Neural progenitor cell (in vitro differentiated cells): Measurements from ENCODE around the gene C1QTNF1. TPM values are rescaled to one million over a fixed set of nuclear protein-coding genes. Genes with fewer than 3 reads are reported as not detected.

ENCODE experiments used
- DNase-seq: peaks from one replicate; pipeline ENCODE4 v3.0.0-alpha.2; 2016; ENCODE audit warnings: low spot score
- H2AFZ ChIP-seq: fragments of 200-600 bp; sonication (generic); replicated peaks from 2 replicates; pipeline ENCODE4 v1.6.1; 2016; ENCODE audit warnings: antibody characterized with exemption
- H3F3A ChIP-seq: fragments of 200-600 bp; sonication (generic); 2 replicates; pipeline ENCODE4 v1.6.1; 2016; ENCODE audit warnings: antibody characterized with exemption, low read depth
- H3K27ac ChIP-seq: fragments of 200-600 bp; sonication (generic); 2 replicates; pipeline ENCODE4 v1.5.1; 2016; ENCODE audit warnings: mild to moderate bottlenecking
- H3K27me3 ChIP-seq: fragments of 200-600 bp; sonication (generic); 2 replicates; pipeline ENCODE4 v1.6.1; 2016; ENCODE audit warnings: mild to moderate bottlenecking, moderate library complexity
- H3K36me3 ChIP-seq: fragments of 200-600 bp; sonication (generic); 2 replicates; pipeline ENCODE4 v1.5.1; 2016
- H3K4me1 ChIP-seq: fragments of 200-600 bp; sonication (generic); 2 replicates; pipeline ENCODE4 v1.6.1; 2016; ENCODE audit warnings: mixed run types
- H3K4me2 ChIP-seq: fragments of 200-600 bp; sonication (generic); 2 replicates; pipeline ENCODE4 v1.6.1; 2016
- H3K4me3 ChIP-seq: fragments of 200-600 bp; sonication (generic); 2 replicates; pipeline ENCODE4 v1.5.1; 2016
- H3K79me2 ChIP-seq: fragments of 200-600 bp; sonication (generic); 2 replicates; pipeline ENCODE4 v1.6.1; 2016; ENCODE audit warnings: low read depth
- H3K9ac ChIP-seq: fragments of 200-600 bp; sonication (generic); 2 replicates; pipeline ENCODE4 v1.6.1; 2016
- H3K9me3 ChIP-seq: fragments of 200-600 bp; sonication (generic); 2 replicates; pipeline ENCODE4 v1.5.1; 2016; ENCODE audit warnings: low read depth
- H4K20me1 ChIP-seq: fragments of 200-600 bp; sonication (generic); 2 replicates; pipeline ENCODE4 v1.6.1; 2016; ENCODE audit warnings: low read depth
- H3K27ac Mint-ChIP-seq: 3 replicates; pipeline ENCODE4 v1.8.0; 2021; ENCODE audit warnings: mixed read lengths
- H3K27me3 Mint-ChIP-seq: 2 replicates; pipeline ENCODE4 v1.8.0; 2022; ENCODE audit warnings: low read depth, mild to moderate bottlenecking, inconsistent platforms, moderate library complexity, mixed read lengths; ENCODE audit not compliant: insufficient read depth
- H3K36me3 Mint-ChIP-seq: 3 replicates; pipeline ENCODE4 v1.8.0; 2021; ENCODE audit warnings: mixed read lengths
- H3K4me1 Mint-ChIP-seq: 3 replicates; pipeline ENCODE4 v1.8.0; 2021; ENCODE audit warnings: mixed read lengths
- H3K4me3 Mint-ChIP-seq: 3 replicates; pipeline ENCODE4 v1.8.0; 2021; ENCODE audit warnings: mild to moderate bottlenecking, moderate library complexity, mixed read lengths
- H3K9me3 Mint-ChIP-seq: 3 replicates; pipeline ENCODE4 v1.8.0; 2020; ENCODE audit warnings: mixed read lengths
- CTCF ChIP-seq: fragments of 200-600 bp; sonication (generic); IDR thresholded peaks from 2 replicates; pipeline ENCODE4 v1.5.1; 2017; ENCODE audit warnings: antibody characterized with exemption, mild to moderate bottlenecking
- EZH2 ChIP-seq: fragments of 200-600 bp; sonication (generic); IDR thresholded peaks from 2 replicates; pipeline ENCODE4 v1.6.1; 2017; ENCODE audit warnings: antibody characterized with exemption, mild to moderate bottlenecking, moderate library complexity
- EZH2phosphoT487 ChIP-seq: fragments of 200-600 bp; sonication (generic); IDR thresholded peaks from 2 replicates; pipeline ENCODE4 v1.6.1; 2017; ENCODE audit warnings: antibody characterized with exemption
- total RNA-seq: library from RNA; depleted of rRNA; stranded (reverse); fragments of >200 nt; gene quantifications from 2 replicates; pipeline ENCODE4 v1.2.3, GENCODE V29; 2015; ENCODE audit warnings: low replicate concordance

The C1QTNF1 gene
- total RNA-seq, 1 donor from 2014 or later, result 1.4 TPM

- Histone ChIP-seq H3K36me3 (no peaks in the 10 kb centered on the region), H2AFZ (no peak overlapping the region), H3K4me1 (peaks cover 4% of the 10 kb centered on the region), H3K4me2 (no peak overlapping the region), H4K20me1 (peaks cover 6% of the 10 kb centered on the region), H3K9ac (no peak overlapping the region), H3K4me3 (no peak overlapping the region), H3F3A (peaks cover 5% of the 10 kb centered on the region), H3K79me2 (no peaks in the 10 kb centered on the region), H3K9me3 (no peaks in the 10 kb centered on the region), H3K27me3 (peaks cover 8% of the 10 kb centered on the region), H3K27ac (no peak overlapping the region)
- peaks cover 12% of the 10 kb centered on the region for H3K4me1 Mint-ChIP-seq
- no peak overlapping the region for H3K4me3 Mint-ChIP-seq
- DNase-seq, result no peak
- peaks cover 18% of the 10 kb centered on the region for H3K36me3 Mint-ChIP-seq
- peaks cover 2% of the 10 kb centered on the region for H3K27me3 Mint-ChIP-seq
- H3K27ac Mint-ChIP-seq, result no peak overlapping the region
- H3K9me3 Mint-ChIP-seq, result no peaks in the 10 kb centered on the region
- TF ChIP-seq CTCF, result no peak
- no peak for TF ChIP-seq EZH2
- TF ChIP-seq EZH2phosphoT487, result no peak
These were observed 33.5 kb upstream of the C1QTNF1 start for GRCh38 chr17:78990349-78991016.

GRCh38 chr17:78991017-78991738 lies 32.8 kb upstream of the C1QTNF1 start:
- TF ChIP-seq CTCF (no peak), EZH2phosphoT487 (no peak)
- Mint-ChIP-seq H3K4me1 (peaks cover 7% of the 10 kb centered on the region), H3K27ac (no peak overlapping the region), H3K4me3 (no peak overlapping the region), H3K27me3 (peaks cover 2% of the 10 kb centered on the region), H3K9me3 (no peaks in the 10 kb centered on the region), H3K36me3 (peaks cover 22% of the 10 kb centered on the region)
- no peak overlapping the region for H3K4me2 ChIP-seq
- no peak overlapping the region for H3K9ac ChIP-seq
- peaks cover 8% of the 10 kb centered on the region for H3K27me3 ChIP-seq
- H2AFZ ChIP-seq, result no peak overlapping the region
- peaks cover 5% of the 10 kb centered on the region for H3F3A ChIP-seq
- no peaks in the 10 kb centered on the region for H3K79me2 ChIP-seq
- H4K20me1 ChIP-seq, result peaks cover 6% of the 10 kb centered on the region
- H3K27ac ChIP-seq, result no peak overlapping the region
- H3K4me1 ChIP-seq, result peaks cover 4% of the 10 kb centered on the region
- no peaks in the 10 kb centered on the region for H3K36me3 ChIP-seq
- no peak for DNase-seq
- H3K9me3 ChIP-seq, result no peaks in the 10 kb centered on the region
- no peak overlapping the region for H3K4me3 ChIP-seq

GRCh38 chr17:78991906-78992532 lies 31.9 kb upstream of the C1QTNF1 start:
- no peaks in the 10 kb centered on the region for H3K79me2 ChIP-seq
- H3K27ac Mint-ChIP-seq, result no peak overlapping the region
- H3K4me3 ChIP-seq, result no peak overlapping the region
- peaks cover 2% of the 10 kb centered on the region for H3K27me3 Mint-ChIP-seq
- peaks cover 6% of the 10 kb centered on the region for H4K20me1 ChIP-seq
- H3K9me3 Mint-ChIP-seq, result no peaks in the 10 kb centered on the region
- peaks cover under 1% of the 10 kb centered on the region for H3K4me1 Mint-ChIP-seq
- DNase-seq, result no peak
- no peak overlapping the region for H3K4me3 Mint-ChIP-seq
- H3K36me3 ChIP-seq, result no peaks in the 10 kb centered on the region
- peaks cover 26% of the 10 kb centered on the region for H3K36me3 Mint-ChIP-seq
- H3K27ac ChIP-seq, result no peak overlapping the region
- H3K4me2 ChIP-seq, result no peak overlapping the region
- no peak overlapping the region for H2AFZ ChIP-seq
- H3K9me3 ChIP-seq, result no peaks in the 10 kb centered on the region
- no peak overlapping the region for H3K9ac ChIP-seq
- peaks cover 2% of the 10 kb centered on the region for H3F3A ChIP-seq
- TF ChIP-seq CTCF, result no peak
- no peak for TF ChIP-seq EZH2phosphoT487
- no peak for TF ChIP-seq EZH2
- no peaks in the 10 kb centered on the region for H3K4me1 ChIP-seq
- H3K27me3 ChIP-seq, result no peaks in the 10 kb centered on the region
